GM21786 (cell line): ENCODE data around the gene DBR1.
"Not testable (repeated sequence)": the region's sequence is repeated elsewhere in the genome, so short reads cannot be mapped to it uniquely, and the experiment has no call there.

Source experiments
- ATAC-seq: cut with Tn5 transposase; IDR thresholded peaks from one replicate; pipeline ENCODE4 v1.9.1; 2021; ENCODE audit not compliant: unreplicated experiment

DBR1 gene

DNA sequence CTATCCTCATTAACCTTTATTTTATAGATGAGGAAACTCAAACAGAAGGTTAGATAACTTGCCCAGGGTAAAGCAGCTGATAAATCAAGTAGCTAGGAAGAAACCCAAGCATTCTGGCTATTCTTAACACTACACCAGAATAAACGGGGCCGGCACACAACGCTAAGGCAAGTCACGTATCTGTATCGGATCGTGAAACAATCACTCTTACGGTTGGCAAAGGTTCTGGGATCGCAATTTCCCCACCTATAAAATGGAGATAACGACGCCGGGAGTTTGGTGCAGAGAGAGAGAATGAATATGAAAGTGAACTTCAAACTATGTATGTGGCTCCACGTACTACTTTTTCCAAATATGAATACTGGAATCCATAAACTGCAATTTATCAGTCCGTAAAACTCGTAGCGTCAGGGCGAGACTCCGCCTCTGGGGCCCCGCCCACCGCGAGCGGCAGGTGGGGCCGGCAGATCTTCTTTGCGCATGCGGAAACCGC is 12.1 kb upstream of the DBR1 start:
- peak; percentile 92 for ATAC-seq

GRCh38 chr3:138186221-138186620 is 11.5 kb upstream of the DBR1 start:
- ATAC-seq: no peak

DNA sequence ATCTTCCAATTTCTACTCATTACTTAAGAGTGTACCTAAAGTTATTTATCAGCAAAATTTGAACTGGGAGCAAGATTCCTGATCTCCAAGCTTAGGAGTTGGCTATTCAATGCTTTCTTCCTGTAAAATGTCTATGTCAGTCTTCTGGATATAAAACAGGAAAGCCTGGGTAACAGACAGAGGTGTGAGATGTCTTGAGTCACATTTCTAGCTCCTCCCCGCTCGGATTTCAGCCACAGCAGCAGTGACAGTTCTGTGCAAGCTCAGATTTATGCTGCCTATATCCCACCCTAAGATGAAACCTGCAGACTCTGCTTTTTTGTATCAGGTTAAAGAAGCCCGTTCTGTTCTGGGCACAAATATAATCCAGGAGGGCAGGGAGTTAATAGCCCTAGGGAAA is 10.3 kb upstream of the DBR1 start:
- ATAC-seq: no peak

GRCh38 chr3:138180375-138181029 is 5.8 kb upstream of the DBR1 start:
- peak; percentile 66 for ATAC-seq

DNA sequence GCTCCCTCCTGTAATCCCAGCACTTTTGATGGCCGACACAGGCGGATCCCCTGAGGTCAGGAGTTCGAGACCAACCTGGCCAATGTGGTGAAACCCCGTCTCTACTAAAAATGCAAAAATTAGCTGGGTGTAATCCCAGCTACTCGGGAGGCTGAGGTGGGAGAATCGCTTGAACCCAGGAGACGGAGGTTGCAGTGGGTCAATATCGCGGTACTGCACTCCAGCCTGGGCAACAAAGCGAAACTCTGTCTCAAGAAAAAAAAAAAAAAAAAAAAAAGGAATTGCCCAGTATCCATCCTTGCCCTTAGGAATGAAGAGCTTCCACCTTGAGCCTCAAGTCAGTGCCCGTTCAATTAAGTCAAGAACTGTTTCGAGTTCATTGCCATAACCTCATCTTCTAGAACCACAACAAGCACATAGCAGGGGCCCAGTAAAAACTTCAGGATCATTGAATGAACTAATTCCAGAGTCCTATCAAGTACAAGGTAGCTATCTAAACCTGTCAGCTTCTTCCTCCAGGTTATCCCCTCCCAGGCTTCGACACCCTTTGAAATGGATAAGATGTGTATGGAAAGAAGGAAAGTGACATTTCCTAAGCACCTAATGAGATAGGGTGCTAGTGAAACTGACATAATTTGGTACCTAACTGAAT is 826 bp downstream of the DBR1 start:
- no peak for ATAC-seq

DNA sequence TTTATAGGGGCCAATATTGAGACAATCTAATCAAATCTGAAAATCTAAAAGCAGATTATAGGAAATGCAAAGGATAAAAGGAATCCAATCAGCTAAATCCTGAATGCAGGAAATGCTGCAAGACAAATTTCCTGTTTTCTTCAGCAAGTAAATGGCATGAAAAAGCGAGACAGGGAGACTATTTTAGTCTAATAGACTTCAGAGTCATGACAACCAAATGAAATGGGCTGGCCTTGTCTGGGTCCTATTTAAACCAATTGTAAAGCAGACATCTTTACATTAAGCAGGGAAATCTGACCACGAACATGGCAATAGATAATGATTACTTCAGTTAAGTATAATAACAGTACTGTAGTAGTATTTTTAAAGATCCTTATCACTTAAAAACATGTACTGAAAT is 2.1 kb downstream of the DBR1 start:
- no peak for ATAC-seq

- no peak for ATAC-seq
These were observed 9.7 kb downstream of the DBR1 start for GRCh38 chr3:138165061-138165460.

GRCh38 chr3:138157743-138158142 is 17.0 kb downstream of the DBR1 start:
- ATAC-seq: no peak

- ATAC-seq: no peak
These were observed 20.2 kb downstream of the DBR1 start for GRCh38 chr3:138154534-138154933.

DNA sequence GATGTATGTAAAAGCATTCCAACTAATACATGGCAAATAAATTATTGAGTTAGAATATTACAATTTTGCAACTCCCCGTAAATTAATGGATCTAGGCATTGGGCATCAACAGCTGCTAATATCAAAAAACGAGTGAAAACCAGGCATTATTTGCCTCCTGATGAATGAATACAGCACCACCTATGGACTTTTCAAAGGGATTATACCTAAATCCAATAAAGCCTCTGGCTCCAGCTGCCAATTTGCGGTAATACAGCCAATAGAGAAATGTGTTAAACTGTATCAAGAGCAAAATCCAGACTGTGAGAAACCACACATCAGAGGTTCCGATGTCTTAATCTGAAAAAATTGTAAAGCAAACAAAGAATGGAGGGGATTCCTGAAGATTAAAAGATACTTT is 26.2 kb downstream of the DBR1 start:
- no peak for ATAC-seq

DNA sequence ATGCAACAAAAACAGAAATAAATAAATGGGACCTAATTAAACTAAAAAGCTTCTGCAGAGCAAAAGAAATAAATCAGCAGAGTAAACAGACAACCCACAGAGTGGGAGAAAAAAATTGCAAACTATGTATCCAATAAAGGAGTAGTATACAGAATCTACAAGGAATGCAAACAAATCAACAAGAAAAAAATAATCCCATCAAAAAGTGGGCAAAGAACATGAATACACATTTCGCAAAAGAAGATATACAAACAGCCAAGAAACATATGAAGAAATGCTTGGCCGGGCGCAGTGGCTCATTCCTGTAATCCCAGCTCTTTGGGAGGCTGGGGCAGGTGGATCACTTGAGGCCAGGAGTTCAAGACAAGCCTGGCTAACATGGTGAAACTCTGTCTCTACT is 32.5 kb downstream of the DBR1 start:
- not testable (repeated sequence) for ATAC-seq

DNA sequence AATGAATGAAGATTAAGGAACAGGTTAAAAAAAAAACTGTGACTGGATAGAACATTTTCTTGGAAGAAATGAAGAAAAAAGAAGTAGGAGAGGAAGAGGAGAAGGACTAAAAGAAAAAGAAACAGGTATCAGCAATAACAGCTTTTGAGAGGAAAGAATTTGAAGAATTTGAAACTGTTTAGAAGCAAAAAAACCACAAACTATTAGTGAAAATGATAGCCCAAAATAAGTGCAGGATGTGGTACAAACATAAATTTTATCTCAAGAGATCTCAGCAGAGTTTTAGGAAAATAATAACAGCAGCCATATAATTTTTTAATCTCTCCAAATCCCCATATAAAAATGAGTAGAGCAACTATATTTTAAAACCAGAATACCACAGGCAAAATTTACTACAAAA is 33.8 kb downstream of the DBR1 start:
- no peak for ATAC-seq

DNA sequence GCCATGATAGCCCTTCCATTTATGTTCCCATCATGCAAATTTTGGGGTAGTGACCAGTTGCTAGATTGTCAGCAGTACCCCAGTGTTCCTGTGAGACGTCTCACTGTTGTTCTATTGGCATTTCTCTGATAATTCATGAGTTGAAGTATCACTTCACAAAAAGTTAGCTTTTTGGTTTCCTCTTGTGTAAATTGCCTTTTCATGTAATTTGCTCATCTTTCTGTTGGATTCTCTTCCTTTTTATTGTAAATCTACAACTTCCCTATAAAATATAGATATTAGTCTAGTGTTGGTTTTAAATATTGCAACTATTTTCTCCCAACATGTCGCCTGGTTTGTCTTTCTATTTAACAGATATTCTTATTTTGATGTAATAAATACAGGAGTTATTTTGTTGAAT is 35.0 kb downstream of the DBR1 start:
- no peak for ATAC-seq

- no peak for ATAC-seq
These were observed 36.9 kb downstream of the DBR1 start for GRCh38 chr3:138137861-138138260.

DNA sequence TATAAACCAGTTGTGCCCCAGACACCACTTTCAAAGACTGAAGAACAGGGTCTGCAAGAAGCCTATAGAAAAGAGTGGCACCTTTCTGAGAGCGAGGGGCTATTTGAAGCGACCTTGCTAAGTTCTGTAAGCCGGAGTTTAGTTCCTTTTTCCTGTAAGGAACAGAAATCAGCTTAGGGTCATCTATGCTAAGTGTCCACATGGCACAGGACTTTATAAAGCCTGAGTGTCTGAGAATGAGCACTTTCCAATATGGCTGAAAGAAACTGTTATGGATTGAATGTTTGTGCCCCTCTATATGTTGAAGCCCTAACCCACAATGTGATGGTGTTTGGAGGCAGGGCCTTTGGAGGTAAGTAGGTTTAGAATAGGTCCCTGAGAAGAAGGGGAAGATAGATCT is 38.5 kb downstream of the DBR1 start:
- no peak for ATAC-seq

GRCh38 chr3:138135833-138136194 is 38.9 kb downstream of the DBR1 start:
- ATAC-seq: no peak

GRCh38 chr3:138135146-138135832 is 39.4 kb downstream of the DBR1 start:
- no peak for ATAC-seq

- no peak for ATAC-seq
These were observed 42.5 kb downstream of the DBR1 start, which contains the start of gene A4GNT for GRCh38 chr3:138132239-138132638. Gene A4GNT (minus strand): TSS chr3:138132390. CDS start chr3:138131256, 1,134 bp downstream.

DNA sequence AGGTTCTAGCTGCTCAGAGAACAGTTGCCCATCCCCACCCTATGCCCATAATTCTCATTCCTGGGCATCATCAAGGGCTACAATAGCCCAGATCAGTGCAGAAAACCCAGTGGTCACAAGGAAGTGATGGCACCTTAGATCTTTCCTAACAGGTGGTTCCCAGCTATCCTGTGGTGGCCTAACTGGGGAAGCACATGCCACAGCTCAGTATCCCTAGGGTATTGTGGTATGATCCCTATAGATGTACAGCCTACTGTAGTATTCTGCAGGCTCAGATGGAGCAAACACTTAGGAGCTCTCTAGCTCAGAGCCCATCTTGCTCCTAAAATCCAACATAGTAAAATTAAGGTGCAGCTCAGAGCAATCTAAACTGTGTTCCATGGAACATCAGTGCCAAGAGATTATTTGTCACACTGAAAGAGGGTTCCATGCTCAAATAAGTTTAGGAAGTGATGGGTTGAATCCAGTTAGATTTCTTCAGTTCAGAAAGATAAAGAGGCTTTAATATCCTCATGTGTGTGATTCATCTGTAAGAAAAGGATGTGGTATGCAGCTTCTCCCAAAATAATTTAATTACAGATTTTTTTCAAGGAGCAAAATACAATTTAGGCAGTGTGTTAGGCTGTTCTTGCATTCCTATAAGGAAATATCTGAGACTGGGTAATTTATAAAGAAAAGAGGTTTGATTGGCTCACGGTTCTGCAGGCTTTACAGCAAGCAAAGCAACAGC is 46.9 kb downstream of the DBR1 start:
- no peak for ATAC-seq

GRCh38 chr3:138125548-138126221 is 49.0 kb downstream of the DBR1 start:
- no peak for ATAC-seq
